Ectodermal cell (in vitro differentiated cells): Measurements from ENCODE around the gene RAMP1.

Source experiments
- H3K27ac ChIP-seq: 2 replicates; pipeline ENCODE4 v1.7.0; 2013; ENCODE audit warnings: mild to moderate bottlenecking, low read depth, low read length; ENCODE audit not compliant: insufficient read depth, poor library complexity, severe bottlenecking
- H3K27me3 ChIP-seq: 2 replicates; pipeline ENCODE4 v1.7.0; 2013; ENCODE audit warnings: mild to moderate bottlenecking, low read length; ENCODE audit not compliant: insufficient read depth, control insufficient read depth, poor library complexity, severe bottlenecking
- H3K36me3 ChIP-seq: one replicate; pipeline ENCODE4 v1.7.0; 2013; ENCODE audit warnings: low read length; ENCODE audit not compliant: control insufficient read depth, insufficient read depth
- H3K4me1 ChIP-seq: one replicate; pipeline ENCODE4 v1.7.0; 2013; ENCODE audit warnings: low read length; ENCODE audit not compliant: control insufficient read depth, insufficient read depth
- H3K4me3 ChIP-seq: 2 replicates; pipeline ENCODE4 v1.7.0; 2013; ENCODE audit warnings: low read depth, low read length, control low read depth; ENCODE audit not compliant: insufficient read depth
- H3K9me3 ChIP-seq: 2 replicates; pipeline ENCODE4 v1.7.0; 2013; ENCODE audit warnings: mild to moderate bottlenecking, low read length, moderate library complexity; ENCODE audit not compliant: control insufficient read depth
- WGBS, 2 experiments: methylation state at CpG; one replicate each; pipeline ENCODE4 v1.1.7; 2013; ENCODE audit warnings: missing lambda C conversion rate in 2 of 2; 5-methylcytosine and 5-hydroxymethylcytosine counted together

The RAMP1 gene

GRCh38 chr2:237932731-237933131 lies 73.3 kb downstream of the RAMP1 start:
- Histone ChIP-seq H3K4me3 (no peak overlapping the region), H3K36me3 (no peaks in the 10 kb centered on the region), H3K27ac (no peak overlapping the region), H3K27me3 (no peaks in the 10 kb centered on the region), H3K4me1 (no peaks in the 10 kb centered on the region), H3K9me3 (no peaks in the 10 kb centered on the region)
- 83 to 92% methylated on average over 3 of the region's 3 CpGs for WGBS, 2 experiments

GRCh38 chr2:237934186-237934585 lies 74.8 kb downstream of the RAMP1 start:
- Histone ChIP-seq H3K4me3 (no peak overlapping the region), H3K27me3 (no peaks in the 10 kb centered on the region), H3K9me3 (no peaks in the 10 kb centered on the region), H3K36me3 (no peaks in the 10 kb centered on the region), H3K27ac (no peak overlapping the region), H3K4me1 (no peaks in the 10 kb centered on the region)
- 92 to 93% methylated on average over 5 of the region's 5 CpGs for WGBS, 2 experiments

DNA sequence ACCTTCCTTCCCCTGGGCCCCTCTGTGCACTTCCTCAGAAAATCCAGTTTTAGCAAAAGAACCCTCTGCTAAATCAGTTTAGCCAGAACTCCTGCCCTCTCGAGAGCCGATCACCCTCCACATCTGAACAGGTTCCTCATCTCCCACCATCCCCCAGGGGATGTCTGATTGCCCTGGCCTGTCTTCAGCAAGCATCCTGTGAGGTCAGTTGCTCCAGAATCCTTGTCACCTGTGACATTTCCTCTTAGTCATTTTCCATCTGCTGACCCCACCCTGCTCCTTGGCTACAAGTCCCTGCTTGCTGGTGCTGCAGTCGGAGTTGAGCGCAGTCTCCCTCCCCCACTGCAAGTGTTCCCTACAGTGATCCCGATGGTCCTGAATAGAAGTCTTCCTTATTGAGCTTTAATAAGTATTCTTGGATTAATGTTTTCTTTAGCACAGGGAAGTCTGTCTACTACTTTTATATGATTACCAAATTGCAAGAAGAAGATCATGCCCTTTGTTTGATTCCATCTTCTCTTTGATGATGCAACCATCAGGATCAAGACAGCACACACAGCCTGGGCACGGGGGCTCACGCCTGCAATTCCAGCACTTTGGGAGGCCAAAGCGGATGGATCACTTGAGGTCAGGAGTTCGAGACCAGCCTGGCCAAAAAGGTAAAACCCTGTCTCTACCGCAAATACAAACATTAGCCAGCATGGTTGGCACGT lies 76.5 kb downstream of the RAMP1 start:
- Histone ChIP-seq H3K27me3 (no peaks in the 10 kb centered on the region), H3K9me3 (no peaks in the 10 kb centered on the region), H3K4me3 (no peak overlapping the region), H3K4me1 (no peaks in the 10 kb centered on the region), H3K27ac (no peak overlapping the region), H3K36me3 (no peaks in the 10 kb centered on the region)
- WGBS, 2 experiments: 92% methylated on average over 11 of the region's 11 CpGs

GRCh38 chr2:237939251-237939650 lies 79.8 kb downstream of the RAMP1 start:
- Histone ChIP-seq H3K36me3 (no peaks in the 10 kb centered on the region), H3K4me3 (no peak overlapping the region), H3K27ac (no peak overlapping the region), H3K9me3 (no peaks in the 10 kb centered on the region), H3K4me1 (no peaks in the 10 kb centered on the region), H3K27me3 (no peaks in the 10 kb centered on the region)

GRCh38 chr2:237940828-237941227 lies 81.4 kb downstream of the RAMP1 start:
- Histone ChIP-seq H3K27me3 (no peaks in the 10 kb centered on the region), H3K4me1 (no peaks in the 10 kb centered on the region)

GRCh38 chr2:237941239-237941638 lies 81.8 kb downstream of the RAMP1 start:
- Histone ChIP-seq H3K36me3 (no peaks in the 10 kb centered on the region), H3K27ac (no peak overlapping the region), H3K9me3 (no peaks in the 10 kb centered on the region), H3K4me3 (no peak overlapping the region), H3K4me1 (no peaks in the 10 kb centered on the region), H3K27me3 (no peaks in the 10 kb centered on the region)
- 66 to 82% methylated on average over 2 of the region's 2 CpGs for WGBS, 2 experiments

More at GRCh38 chr2:237940828-237941227, 81.4 kb downstream of the RAMP1 start:
- Histone ChIP-seq H3K36me3 (no peaks in the 10 kb centered on the region), H3K9me3 (no peaks in the 10 kb centered on the region), H3K27ac (no peak overlapping the region), H3K4me3 (no peak overlapping the region)

GRCh38 chr2:237942513-237942899 lies 83.1 kb downstream of the RAMP1 start:
- Histone ChIP-seq H3K27me3 (no peaks in the 10 kb centered on the region), H3K9me3 (no peaks in the 10 kb centered on the region), H3K4me3 (no peak overlapping the region), H3K27ac (no peak overlapping the region), H3K4me1 (no peaks in the 10 kb centered on the region), H3K36me3 (no peaks in the 10 kb centered on the region)
- WGBS, 2 experiments: 78 to 87% methylated on average over 3 of the region's 3 CpGs

- WGBS, 2 experiments: 93% methylated on average over 7 of the region's 7 CpGs
- Histone ChIP-seq H3K27ac (no peak overlapping the region), H3K4me1 (no peaks in the 10 kb centered on the region), H3K27me3 (no peaks in the 10 kb centered on the region), H3K36me3 (no peaks in the 10 kb centered on the region), H3K4me3 (no peak overlapping the region), H3K9me3 (no peaks in the 10 kb centered on the region)
These were observed 84.1 kb downstream of the RAMP1 start for GRCh38 chr2:237943395-237944094.

- no peaks in the 10 kb centered on the region for H3K27me3 ChIP-seq
- H3K27ac ChIP-seq: no peak overlapping the region
- no peaks in the 10 kb centered on the region for H3K36me3 ChIP-seq
- no peak overlapping the region for H3K4me3 ChIP-seq
- 84 to 85% methylated on average over 4 of the region's 4 CpGs for WGBS, 2 experiments
- no peaks in the 10 kb centered on the region for H3K9me3 ChIP-seq
- no peaks in the 10 kb centered on the region for H3K4me1 ChIP-seq
These were observed 84.9 kb downstream of the RAMP1 start for GRCh38 chr2:237944302-237944701.

DNA sequence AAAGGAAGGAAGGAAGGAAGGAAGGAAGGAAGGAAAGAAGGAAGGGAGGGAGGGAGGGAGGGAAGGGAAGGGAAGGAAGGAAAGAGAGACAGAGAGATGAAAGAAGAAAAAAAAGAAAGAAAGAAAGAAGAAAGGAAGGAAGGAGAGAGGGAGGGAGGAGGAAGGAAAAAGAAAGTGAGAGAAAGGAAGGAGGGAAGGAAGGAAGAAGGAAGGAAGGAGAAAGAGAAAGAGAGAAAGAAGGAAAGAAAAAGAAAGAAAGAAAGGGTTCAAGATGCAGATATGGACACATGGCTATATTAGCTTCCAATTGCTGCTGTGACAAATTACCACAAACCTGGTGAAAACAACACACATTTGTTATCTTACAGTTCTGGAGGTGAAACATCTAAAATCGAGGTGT lies 87.0 kb downstream of the RAMP1 start:
- Histone ChIP-seq H3K4me3 (no peak overlapping the region), H3K27me3 (no peaks in the 10 kb centered on the region), H3K27ac (no peak overlapping the region), H3K9me3 (no peaks in the 10 kb centered on the region), H3K36me3 (no peaks in the 10 kb centered on the region), H3K4me1 (no peaks in the 10 kb centered on the region)
- WGBS, 2 experiments: 70 to 73% methylated on average over 1 of the region's 1 CpG
